H1 (cell line): Measurements from ENCODE around the gene ACTL8. TPM values are rescaled to one million over a fixed set of nuclear protein-coding genes. Genes with fewer than 3 reads are reported as not detected.

Experiments used
- HDAC6 ChIP-seq: IDR thresholded peaks from one replicate; pipeline ENCODE4 v1.7.1; 2012; ENCODE audit warnings: low read depth, mild to moderate bottlenecking, inconsistent platforms, low read length, moderate library complexity
- MAFK ChIP-seq: IDR thresholded peaks from 2 replicates; pipeline ENCODE4 v1.6.1; 2012; ENCODE audit warnings: low read depth, mild to moderate bottlenecking, improper control_type of control experiment, low read length
- PHF8 ChIP-seq: fragments of 200-600 bp; sonication (generic); conservative IDR thresholded peaks from 2 replicates; pipeline ENCODE4 v1.7.1; 2012; ENCODE audit warnings: low read depth, mild to moderate bottlenecking, inconsistent platforms, low read length, moderate library complexity
- POU5F1 ChIP-seq: IDR thresholded peaks from 2 replicates; pipeline ENCODE4 v1.6.1; 2011; ENCODE audit warnings: low read depth, mild to moderate bottlenecking, low read length, moderate library complexity
- polyA plus RNA-seq, 7 experiments: library from polyadenylated mRNA; depleted of rRNA in 3 of 7; stranded (reverse) in 5 of 7; unstranded in 2 of 7; fragments of >200 nt in 5 of 7; fragments of 200-250 nt in 2 of 7; gene quantifications; 1 replicate in 5 of 7; 2 replicates in 1 of 7; 4 replicates in 1 of 7; pipeline versions ENCODE4 v1.2.1 to v1.2.3, GENCODE V29; 2011 to 2013; ENCODE audit warnings: missing spikeins in 2 of 7, mixed read lengths in 2 of 7
- total RNA-seq: library from RNA; stranded (reverse); fragmentation: NEBNext Ultra II Directional; extraction: Animal tissue kit (Norgen Biotek cat#: 25700); gene quantifications from 2 replicates; pipeline ENCODE4 v1.2.1, GENCODE V29; 2021
- TF ChIP-seq, protein P1 (sequence below): fragments of 300-600 bp; sonication (generic); IDR thresholded peaks from 2 replicates; pipeline ENCODE4 v1.7.1; 2012; ENCODE audit warnings: low read length, moderate library complexity, mild to moderate bottlenecking, inconsistent platforms; ENCODE audit not compliant: insufficient replicate concordance

The ACTL8 gene
- total and polyA plus RNA-seq, 2 of the 8 experiments (the other 6 are each of a cell fraction or from before 2014, with no cell fraction given), result 0.33 to 0.47 TPM

DNA sequence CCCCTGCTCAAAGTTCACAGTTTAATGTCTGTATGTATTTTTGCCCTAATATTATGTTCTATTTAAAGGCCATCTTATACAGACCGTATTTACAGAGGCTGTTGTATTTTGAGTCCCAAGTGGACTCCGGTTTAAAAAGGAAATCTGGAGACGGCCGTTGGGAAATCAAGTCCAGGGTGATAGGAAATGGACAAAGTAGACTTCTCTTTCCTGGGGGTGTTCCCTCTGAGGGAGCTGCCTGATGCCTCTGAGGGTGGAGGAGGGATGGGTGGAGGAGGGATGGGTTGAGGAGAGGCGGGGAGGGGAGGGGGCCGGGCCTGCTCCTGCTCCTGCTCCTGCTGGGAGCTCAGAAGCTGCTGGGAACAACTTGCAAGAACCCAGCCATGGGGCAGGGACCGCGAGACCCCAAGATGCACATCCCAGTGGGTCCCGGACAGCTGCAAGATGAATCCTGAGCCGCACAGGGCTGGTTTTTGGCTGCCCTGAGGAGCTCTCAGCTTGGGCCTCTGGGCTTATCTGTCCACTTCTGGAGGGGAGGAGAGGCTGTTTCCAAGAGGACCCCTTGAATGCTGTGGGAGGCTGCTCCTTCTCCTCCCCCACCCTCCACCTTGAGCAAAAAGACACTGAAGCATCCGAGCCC lies 12.0 kb upstream of the ACTL8 start (continued):
- TF ChIP-seq, protein P1, sequence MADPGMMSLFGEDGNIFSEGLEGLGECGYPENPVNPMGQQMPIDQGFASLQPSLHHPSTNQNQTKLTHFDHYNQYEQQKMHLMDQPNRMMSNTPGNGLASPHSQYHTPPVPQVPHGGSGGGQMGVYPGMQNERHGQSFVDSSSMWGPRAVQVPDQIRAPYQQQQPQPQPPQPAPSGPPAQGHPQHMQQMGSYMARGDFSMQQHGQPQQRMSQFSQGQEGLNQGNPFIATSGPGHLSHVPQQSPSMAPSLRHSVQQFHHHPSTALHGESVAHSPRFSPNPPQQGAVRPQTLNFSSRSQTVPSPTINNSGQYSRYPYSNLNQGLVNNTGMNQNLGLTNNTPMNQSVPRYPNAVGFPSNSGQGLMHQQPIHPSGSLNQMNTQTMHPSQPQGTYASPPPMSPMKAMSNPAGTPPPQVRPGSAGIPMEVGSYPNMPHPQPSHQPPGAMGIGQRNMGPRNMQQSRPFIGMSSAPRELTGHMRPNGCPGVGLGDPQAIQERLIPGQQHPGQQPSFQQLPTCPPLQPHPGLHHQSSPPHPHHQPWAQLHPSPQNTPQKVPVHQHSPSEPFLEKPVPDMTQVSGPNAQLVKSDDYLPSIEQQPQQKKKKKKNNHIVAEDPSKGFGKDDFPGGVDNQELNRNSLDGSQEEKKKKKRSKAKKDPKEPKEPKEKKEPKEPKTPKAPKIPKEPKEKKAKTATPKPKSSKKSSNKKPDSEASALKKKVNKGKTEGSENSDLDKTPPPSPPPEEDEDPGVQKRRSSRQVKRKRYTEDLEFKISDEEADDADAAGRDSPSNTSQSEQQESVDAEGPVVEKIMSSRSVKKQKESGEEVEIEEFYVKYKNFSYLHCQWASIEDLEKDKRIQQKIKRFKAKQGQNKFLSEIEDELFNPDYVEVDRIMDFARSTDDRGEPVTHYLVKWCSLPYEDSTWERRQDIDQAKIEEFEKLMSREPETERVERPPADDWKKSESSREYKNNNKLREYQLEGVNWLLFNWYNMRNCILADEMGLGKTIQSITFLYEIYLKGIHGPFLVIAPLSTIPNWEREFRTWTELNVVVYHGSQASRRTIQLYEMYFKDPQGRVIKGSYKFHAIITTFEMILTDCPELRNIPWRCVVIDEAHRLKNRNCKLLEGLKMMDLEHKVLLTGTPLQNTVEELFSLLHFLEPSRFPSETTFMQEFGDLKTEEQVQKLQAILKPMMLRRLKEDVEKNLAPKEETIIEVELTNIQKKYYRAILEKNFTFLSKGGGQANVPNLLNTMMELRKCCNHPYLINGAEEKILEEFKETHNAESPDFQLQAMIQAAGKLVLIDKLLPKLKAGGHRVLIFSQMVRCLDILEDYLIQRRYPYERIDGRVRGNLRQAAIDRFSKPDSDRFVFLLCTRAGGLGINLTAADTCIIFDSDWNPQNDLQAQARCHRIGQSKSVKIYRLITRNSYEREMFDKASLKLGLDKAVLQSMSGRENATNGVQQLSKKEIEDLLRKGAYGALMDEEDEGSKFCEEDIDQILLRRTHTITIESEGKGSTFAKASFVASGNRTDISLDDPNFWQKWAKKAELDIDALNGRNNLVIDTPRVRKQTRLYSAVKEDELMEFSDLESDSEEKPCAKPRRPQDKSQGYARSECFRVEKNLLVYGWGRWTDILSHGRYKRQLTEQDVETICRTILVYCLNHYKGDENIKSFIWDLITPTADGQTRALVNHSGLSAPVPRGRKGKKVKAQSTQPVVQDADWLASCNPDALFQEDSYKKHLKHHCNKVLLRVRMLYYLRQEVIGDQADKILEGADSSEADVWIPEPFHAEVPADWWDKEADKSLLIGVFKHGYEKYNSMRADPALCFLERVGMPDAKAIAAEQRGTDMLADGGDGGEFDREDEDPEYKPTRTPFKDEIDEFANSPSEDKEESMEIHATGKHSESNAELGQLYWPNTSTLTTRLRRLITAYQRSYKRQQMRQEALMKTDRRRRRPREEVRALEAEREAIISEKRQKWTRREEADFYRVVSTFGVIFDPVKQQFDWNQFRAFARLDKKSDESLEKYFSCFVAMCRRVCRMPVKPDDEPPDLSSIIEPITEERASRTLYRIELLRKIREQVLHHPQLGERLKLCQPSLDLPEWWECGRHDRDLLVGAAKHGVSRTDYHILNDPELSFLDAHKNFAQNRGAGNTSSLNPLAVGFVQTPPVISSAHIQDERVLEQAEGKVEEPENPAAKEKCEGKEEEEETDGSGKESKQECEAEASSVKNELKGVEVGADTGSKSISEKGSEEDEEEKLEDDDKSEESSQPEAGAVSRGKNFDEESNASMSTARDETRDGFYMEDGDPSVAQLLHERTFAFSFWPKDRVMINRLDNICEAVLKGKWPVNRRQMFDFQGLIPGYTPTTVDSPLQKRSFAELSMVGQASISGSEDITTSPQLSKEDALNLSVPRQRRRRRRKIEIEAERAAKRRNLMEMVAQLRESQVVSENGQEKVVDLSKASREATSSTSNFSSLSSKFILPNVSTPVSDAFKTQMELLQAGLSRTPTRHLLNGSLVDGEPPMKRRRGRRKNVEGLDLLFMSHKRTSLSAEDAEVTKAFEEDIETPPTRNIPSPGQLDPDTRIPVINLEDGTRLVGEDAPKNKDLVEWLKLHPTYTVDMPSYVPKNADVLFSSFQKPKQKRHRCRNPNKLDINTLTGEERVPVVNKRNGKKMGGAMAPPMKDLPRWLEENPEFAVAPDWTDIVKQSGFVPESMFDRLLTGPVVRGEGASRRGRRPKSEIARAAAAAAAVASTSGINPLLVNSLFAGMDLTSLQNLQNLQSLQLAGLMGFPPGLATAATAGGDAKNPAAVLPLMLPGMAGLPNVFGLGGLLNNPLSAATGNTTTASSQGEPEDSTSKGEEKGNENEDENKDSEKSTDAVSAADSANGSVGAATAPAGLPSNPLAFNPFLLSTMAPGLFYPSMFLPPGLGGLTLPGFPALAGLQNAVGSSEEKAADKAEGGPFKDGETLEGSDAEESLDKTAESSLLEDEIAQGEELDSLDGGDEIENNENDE, result no peak
- TF ChIP-seq HDAC6 (no peak), POU5F1 (no peak), MAFK (no peak), PHF8 (no peak)
